ENCODE results near the gene ATF5.
A peak's percentile ranks its signal among the peaks of the same experiment; 100 is the strongest.

ATF5 gene

DNA sequence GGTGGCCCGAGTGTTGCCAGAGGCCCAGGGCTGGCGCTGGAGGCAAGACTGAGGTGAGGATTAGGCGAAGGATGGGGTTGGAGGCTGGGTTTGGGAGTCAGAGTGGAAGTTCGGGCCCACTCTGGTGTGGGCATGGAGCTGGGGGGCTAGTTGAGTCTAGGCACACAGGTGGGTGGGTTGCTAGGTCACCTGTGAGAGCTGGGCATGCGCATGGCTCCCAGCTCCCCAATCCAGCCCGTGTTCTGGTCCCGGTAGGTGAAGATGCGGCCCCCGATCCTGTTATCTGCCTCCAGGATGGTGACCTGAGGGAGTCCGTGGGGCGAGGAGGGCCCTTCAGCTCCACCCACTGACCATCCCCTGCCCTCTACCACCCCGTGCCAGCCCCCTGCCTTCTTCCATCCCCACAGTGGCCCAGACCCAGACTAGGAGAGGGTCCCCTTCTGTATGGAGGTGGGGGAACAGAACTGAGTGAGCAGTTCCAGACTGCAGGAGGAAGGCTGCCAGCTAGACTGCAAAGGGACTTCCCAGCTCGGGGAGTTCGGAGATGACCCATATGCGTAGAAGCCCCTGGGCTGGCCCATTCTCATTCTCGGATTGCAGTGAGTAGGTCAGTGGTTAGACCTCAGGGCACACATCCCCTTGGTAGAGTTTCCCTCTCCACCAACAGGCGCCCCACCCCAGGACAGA, 34.0 kb upstream of the ATF5 start:
- DNase-seq = no peak

DNA sequence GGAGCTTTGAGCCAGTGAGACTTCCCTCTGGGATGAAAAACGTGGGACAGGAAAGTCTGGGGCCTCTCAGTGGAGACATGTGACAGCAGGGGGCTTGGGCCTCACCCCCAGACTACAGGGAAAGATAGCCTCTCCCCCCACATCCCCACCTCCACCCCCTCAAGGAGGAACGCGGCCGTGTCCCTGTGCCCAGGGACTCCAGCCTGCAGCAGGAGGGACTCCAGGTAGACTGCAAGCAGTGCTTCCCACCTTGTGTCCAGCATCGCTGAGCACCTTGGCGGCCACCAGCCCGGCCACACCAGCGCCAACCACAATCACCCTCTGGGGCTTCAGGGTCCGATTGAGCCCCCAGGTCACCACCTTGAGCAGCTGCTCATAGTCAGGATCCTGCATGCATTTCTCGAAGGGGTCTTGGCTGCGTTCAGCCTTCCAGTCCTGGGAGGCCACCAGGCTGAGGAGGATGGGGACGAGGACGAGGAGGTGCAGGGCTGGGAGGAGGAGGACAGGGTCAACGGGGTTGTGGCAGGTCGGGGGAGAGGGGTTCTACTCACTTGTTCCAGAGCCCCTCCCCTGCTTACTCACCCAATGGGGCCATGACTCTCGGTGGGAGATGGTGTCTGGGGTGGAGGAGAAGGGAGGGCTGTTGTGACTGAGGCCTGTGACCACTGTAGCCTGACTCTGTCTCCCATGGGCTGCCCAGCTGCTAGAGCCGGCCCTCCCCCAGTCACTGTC, 33.3 kb upstream of the ATF5 start:
- DNase-seq = no peak

DNA sequence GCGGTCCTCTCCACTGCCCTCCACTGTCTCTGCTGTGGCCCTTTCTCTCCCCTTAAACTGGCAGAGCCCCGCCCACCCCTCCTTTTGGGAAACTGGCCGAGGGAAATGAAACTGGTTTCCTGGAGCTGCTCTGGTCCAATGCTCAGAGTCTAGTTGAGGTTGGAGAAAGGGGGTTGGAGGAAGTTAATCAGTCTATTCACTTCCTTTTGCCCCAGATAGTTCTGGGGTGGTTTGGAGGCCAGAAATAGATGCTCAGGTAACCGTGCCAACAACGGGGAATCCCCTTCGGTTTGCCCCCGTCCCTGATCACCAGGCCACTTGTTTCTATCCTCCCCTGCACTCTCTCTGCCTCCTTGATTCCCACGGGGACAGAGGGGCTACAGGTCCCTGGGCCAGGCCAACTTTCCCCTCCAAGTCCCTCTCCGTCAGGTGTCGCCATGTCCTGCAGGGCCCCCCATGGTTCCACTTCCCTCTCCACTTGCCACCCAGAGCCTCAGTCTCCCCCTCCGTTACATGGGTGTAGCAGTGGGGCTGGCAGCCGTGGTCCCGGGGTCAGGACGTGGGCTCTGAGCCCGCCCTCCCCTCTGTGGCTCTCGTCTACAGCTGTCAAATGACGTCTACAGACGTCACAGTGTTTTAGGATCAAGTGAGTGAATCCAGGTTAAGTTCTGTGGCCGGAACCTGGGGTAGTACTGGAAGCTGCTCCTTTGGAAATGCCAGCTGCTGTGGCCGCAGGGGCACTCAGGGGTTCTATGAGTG, 32.0 kb upstream of the ATF5 start, which contains the start of gene IL4I1:
Gene IL4I1 (minus strand): TSS at position 25 of the 759 bp plus-strand sequence. CDS start 727 bp downstream, outside the sequence.
- no peak for DNase-seq

DNA sequence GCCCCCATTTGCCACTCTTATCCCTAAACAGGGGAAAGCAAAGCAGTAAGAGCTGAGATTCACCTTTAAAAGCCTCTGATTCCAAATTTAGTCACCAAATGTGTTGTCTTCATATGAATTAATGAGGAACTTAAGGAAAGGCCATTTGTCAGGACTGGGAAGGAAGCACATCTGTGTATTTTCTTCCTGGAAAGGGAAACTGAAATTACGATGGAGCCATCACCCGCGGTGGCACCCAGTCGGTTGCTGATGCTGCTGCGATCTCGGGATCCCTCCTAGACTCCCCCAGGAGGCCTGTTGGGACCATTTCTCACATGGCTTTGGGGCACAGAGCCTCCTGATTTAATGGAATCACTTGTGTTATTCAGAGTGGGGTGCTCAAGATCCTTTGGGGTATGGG, 24.9 kb upstream of the ATF5 start:
- DNase-seq = no peak

DNA sequence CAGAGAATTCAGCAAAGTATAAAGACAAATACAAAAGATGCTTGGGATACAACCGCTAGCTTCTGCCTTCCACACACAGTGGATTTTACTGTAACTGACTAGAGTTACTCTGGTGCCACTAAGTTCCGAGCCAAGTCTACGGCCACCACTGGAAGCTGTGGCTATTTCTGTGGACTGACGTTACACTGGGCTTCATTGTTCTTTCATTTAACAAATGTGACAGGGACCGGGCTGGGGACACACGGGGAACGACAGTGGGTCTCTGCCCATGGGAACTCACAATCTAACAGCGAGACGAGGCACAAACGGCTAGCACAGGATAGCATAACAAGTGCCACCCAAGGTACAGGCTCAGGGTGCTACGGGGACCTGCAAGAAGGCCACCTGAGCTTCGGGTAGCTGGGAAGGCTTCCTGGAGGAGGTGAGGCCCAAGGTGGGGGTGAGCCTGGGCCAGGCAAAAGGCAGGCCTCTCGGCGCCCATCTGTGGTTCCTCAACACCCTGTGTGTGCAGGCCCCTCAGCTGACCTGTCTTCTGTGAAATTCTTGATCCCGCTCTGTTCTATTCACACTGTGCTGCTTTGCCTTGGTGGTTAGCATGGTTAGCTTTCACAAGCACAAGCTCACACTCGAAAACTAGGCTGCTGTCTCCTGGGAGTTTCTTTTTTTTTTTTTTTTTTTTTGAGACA, 22.0 kb upstream of the ATF5 start:
- no peak for DNase-seq

DNA sequence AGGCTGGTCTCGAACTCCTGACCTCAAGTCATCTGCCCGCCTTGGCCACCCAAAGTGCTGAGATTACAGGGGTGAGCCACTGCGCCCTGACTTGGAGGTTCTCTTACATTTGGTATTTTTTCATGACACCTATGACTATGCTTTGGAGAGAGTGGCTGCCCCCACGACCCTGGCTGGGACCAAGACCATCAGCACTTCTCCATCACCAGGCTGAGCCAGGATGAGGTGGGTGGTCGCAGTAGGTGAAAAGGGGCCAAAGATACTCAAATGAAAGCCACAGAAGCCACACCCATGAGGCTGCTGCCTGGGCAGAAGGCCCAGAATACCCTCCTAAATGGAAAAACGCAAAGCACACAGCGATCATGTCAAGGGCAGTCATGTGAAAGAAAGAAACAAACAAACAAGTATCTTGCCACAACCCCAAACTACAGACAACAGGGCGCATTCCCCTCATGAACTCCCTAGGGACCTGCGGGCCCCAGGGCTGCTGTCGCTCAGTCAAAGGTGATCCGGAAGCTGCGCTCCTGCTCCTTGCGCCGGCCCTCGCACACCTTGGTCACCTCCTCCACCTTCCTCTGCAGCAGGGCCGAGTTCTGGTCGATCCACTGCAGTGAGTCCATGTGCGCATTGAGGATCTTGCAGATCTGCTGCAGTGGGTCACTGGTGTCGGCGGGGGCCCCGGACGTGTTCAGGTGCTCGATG, 21.1 kb upstream of the ATF5 start:
- no peak for DNase-seq

DNA sequence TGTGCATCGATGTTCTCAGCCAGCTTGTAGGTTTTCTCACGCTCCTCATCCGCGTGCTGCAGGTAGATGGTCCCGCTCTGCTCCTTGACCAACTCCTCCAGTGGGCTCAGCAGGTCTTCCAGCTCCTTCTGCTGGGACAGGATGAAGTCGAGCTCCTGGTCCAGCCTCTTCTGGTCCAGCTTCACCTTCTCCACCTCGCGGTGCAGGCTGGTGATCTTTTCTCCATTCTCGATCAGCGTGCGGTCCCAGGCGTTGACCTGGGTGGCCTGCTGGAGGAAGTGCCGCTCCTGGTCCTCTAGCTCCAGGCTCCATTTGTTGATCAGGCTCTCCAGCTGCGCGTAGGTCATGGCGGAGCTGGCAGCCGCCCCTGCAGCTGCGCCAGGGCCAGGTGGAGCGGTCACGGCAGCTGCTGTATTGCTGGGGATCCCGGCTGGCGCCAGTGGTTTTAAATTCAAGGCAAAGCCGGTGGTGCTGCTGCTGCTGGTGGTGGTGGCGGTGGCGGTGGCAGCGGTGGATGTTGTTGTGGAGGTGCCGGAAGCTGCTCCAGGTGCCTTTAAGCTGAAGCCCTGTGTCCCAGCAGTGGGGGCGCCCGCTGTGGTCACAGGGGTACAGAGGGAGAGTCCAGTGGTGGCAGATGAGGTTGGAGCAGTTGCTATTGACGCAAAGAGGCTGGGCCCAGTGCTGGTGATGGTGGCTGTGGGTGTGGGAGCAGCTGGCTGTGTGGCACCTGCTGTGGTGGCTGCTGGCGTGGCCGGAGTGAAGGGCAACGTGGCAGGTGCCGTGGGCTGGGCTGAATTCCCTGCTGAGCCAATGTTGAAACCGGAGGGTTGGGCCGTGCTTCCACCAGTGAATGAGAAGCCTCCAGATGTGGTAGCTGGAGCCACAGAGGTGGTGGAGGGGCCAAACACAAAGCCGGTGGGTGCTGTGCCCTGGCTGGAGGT, 20.3 kb upstream of the ATF5 start:
- DNase-seq = no peak

DNA sequence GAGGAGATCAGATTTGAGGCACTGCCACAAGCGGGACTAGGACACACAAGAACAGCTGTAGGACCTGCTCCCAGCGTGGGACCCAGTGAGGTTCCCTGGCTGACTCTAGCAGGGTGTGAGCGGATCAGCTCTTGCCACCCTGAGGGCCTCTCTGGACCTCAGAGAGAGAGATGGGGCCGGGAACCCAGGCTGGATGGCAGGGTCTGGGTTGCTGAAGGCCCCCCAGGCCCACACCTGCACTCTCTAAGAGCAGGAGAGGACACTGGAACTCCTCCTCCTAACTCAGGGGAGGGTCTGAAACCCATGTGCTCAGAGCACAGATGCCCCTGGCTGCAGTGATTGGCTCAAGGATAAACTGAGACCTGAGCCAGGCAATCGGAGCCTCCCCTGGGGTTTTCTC, 18.8 kb upstream of the ATF5 start:
- DNase-seq = no peak

DNA sequence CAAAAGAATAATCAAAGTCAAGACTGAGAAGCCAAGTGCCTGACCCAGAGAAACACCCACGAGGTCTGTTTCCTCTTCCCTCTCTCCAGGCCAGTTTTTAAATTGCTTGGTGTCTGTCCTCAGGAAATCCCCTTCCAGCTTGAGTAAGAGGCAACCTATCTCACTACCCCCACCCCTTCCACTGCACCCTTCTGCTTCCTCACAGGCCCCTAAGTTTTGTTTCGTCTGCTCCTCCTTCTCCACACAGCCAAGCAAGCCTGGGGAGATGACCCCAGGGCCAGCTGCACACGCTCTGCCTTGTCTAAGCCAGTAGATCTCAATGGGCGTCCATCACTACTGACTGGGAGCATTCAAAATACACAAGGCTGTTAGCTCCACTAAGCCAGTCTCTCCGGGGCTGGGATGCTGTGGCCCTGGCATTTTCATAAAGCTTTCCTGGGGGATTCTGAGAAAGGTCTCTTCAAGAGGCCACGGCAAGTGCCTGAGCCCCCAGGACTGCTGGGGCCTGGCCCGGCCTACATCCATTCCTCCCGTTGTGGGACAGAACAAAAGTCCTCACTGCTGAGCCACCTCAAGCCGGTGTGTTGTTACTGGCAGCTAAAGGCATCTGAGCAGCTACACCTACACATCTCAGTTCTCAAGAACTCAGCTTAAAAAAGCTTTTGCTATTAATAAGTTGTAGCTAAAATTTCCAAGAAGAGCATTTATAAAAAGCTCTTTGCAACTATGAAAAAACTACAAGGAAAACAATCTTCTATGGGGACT, 17.4 kb upstream of the ATF5 start:
- DNase-seq = no peak

DNA sequence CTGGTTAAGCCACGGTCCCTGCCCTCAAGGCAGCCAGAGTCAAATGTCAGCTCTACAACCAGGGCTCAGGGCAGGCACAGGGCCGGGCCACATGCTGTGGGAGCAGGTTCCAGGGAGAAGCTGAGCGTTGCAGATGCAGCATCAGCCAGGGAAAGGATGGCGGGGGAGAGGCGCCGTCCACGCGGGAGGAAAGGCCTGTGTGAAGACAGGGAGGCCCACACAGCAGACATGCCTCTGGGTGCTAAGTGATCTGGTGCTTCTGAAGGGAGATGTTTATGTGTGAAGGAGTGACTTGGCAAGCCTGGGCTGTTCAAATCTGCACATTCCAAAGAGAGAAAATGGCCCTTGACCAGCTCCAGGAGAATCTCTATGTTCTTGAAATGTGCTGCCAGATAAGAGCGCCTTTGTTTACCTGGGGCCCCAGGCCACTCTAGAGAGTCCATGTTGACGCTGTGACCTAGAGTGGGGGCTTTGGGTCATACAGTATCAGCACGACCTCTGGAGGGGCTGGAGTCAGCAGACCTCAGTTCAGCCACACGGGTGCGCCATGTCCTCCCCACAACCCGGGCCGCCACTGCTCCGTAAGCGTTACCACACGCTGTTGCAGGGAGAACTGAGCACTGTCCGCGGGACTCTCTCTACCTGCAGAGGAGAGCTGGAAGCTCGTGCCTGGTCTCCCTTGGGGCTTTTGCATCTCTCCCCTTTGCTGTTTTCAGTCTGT, 15.9 kb upstream of the ATF5 start:
- no peak for DNase-seq

DNA sequence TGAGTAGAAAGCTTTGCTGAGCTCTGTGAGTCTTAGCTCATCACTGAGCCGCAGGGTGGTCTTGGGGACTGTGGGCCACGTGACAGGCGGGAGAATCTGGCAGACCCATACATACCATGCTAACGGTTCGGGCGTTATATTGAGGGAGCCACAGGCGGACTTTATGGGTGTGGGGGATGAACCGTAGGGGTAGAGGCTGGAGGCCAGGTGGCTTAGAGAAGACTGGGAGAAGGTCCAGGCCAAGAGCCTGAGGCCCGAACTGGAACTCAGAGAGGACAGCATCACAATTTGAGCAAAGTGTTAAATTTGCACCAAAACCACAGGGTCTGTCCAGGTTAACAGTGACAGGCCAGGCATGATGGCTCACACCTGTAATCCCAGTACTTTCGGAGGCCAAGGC, 15.3 kb upstream of the ATF5 start:
- DNase-seq = no peak

DNA sequence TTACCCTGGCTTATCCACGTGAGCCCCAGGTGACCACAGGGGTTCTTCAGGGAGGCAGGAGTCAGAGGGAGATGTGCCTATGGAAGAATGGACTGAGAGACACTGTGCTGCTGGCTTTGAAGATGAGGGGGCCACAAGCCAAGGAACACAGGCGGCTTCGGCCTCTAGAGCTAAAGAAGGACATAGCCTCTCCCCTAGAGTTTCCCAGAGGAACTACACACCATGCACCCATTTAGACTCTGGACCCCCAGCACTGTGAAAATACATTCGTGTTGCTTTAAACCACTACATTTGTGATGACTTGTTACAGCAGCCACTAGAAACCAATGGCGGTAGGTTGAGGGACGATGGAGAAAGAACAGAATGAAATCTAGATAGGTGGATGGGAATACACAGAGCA, 13.7 kb upstream of the ATF5 start:
- DNase-seq = no peak

DNA sequence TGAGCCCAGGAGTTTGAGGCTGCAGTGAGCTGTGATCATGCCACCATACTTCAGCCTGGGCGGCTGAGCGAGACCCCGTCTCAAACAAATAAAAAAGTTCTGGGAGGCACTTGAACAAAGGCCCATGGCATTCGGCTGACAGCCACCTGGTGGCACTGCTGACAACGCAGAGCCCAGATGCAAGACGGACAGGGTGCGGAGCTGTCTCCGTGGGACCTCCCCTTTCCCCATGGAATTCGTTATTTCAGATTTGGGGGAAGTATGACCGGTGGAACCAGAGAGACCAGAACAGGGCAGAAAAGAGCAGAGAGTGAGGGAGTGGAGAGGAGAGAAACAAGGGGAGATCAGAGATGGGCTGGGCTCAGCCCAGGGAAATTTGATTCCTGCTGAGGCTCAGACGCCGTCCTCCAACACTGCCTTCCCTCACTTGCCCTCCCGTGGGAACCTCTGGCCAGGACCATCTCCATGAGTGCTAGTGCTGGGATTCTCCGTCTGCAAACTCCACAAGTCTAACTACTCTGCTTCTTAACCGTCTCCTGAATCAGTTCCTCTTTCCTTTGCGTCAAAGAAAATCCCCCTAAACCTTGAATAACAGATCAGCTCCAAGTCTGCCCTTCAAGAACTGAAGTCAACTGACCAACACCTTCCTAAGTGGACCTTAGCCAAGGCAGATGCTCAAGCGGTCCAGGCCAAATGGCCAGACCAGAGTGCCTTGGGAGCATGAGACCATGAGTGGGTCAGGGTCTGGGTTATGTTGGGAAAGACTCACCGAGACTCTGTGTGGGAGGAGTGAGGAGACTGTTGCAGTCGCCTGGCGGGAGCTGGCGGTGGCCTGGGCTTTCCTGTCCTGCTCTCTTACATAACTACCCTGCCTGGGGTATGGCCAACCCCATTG, 11.9 kb upstream of the ATF5 start:
- no peak for DNase-seq

DNA sequence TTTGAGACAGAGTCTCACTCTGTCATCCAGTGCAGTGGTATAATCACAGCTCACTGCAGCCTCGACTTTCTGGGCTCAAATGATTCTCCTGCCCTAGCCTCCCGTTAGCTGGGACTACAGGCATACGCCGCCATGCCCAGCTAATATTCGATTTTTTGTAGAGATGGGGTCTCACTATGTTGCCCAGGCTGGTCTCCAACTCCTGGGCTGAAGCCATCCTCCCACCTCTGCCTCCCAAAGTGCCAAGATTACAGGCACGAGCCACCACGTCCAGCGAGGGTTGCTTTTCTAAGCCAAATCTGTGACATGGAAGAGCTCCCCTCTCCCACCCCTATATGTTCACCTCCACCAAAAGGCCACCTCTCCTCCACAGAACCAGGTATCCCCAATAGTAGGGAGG, 10.9 kb upstream of the ATF5 start:
- DNase-seq = no peak

DNA sequence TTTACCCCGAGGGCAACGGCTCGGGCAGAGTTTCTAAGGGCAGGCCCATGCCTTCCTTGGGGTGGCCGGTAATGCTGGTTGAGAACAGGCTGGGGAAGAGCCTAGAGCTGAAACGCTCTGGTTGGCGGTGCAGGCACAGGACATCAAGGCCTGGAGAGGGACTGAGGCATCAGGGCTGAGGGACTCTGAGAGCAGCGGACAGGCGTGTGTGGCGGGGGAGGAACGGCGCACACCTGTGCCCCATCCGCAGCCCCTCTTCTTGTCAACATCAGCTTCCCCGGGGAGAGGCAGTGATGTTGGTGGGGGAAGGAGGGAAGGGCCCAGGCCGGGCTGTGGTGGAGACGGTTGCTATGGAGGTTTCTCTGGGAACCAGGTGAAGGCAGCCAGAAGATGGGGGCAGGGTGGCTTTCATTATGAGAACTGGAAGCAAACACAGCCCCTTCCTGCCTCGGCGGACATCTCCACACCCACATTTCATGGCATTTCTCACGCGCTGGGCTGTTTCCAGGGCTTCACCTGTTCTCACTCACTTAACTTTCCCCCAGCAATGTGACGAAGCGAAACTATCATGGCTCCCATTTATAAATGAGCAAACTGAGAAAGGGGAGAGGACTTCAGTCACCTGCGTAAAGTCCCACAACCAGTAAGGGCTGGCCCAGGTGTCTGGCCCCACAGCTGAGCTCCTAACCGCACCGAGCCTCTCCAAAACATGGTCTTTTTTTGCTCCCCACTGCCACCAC, 8.2 kb upstream of the ATF5 start:
- peak in 1 of 2 experiments; percentile 9 for DNase-seq

DNA sequence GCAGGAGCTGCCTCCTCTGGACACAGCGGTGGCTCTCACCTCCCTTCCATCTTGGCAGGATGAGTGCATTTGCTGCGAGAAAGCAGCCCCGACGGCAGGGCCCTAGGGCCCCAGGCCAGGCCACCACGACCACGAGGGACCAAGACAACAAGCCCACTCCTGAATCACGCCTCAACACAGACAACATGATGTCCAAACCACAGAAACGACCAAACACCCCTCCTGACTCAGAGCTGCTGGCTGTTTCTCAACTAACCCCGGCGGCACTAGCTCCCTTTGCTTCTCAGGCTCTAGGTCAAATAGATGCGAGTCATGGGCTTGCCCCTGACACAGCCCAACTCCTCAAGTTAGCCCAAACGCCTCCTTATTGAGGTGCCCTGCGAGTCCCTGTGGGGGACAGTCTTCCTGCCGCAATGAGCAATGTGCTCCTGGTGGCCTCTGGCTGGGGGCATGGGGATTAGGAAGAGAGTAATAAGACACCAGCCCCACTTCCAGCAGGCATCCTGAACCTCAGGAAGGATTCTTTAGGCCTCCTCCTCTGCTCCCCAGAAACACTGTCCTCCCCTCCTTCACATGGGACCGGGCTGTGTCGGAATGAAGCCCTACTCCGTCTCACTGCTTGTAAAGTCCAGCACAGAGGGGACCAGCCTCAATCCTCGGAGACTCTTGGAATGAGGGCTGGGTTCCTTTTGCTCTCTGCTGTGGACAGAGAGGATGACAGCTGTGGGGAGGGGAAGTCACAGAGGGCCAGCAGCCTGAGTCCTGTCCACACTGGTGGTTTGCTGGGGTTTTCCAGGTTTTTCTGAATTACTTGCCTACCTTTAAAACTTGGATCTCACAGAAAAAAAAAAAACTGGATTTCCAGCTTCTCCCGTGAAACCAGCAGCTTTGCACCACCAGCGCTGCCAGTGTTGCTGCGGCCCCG, 6.9 kb upstream of the ATF5 start:
- DNase-seq = no peak

Measured in NCI-H2081 (cell line).